ENCODE data around the gene GARS1. TPM values are rescaled to one million over a fixed set of nuclear protein-coding genes. Genes with fewer than 3 reads are reported as not detected.
A peak's percentile ranks its signal among the peaks of the same experiment; 100 is the strongest.

Gene GARS1
- total RNA-seq, 1 experiment from 2014 or later = 150 TPM

DNA sequence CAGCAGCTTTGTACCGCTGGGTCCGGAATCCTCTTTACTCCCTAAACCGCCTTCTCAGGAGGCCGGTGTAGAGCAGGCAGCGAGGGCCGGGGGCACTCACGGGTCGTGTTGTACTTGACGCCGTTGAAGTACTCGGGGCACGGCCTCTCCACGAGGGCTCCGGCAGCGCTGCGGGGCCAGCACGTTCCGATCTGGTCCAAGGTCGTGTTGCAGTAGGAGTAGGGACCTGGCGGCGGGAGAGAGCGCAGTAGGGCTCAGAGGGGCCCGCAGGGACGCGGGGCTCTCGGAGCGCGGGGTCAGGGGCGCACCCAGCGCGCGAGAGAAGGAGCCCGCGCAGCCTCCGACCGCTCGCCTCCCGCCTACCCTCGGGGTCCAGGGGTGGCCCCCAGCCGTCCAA lies 87.1 kb downstream of the GARS1 start:
- DNase-seq (ENCODE audit: low read depth) = no peak

GRCh38 chr7:30682212-30683083 lies 87.8 kb downstream of the GARS1 start, which contains the start of gene CRHR2:
Gene CRHR2 (minus strand): TSS chr7:30682456. CDS start chr7:30682280, 176 bp downstream.
- DNase-seq (ENCODE audit: low read depth) = peak; percentile 51

DNA sequence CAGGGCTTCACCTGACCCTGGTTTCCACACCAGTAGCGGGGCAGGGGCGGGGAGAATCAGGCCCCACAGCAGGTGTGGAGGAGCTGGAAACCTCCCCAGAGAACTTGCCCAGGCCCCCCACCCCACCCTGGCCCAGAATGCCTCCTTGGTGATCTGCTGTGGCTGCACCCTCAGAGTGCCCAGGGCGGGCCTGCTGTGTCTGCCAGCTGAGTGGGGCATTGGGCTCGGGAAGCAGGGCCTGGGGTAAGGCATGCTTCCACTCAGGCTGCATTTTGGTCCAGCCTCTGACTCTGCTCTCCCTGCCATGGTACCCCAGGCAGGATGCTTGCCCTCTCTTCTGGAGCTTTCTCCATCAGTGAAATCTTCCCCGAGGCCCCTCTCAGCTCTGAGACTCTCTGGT lies 88.6 kb downstream of the GARS1 start:
- DNase-seq (ENCODE audit: low read depth) = no peak

Other genes with a start within 250 kb of the GARS1 start
- 5.6 and 6.6 TPM in 2 replicates for gene NOD1, start 116.1 kb upstream of the GARS1 start, total RNA-seq (2014; rRNA removed; shearing (Covaris generic))
- gene GGCT, start 90.0 kb upstream of the GARS1 start, total RNA-seq (2014; rRNA removed; shearing (Covaris generic)) = 153 and 195 TPM in 2 replicates
- gene CRHR2, start 87.6 kb downstream of the GARS1 start, total RNA-seq (2014; rRNA removed; shearing (Covaris generic)) = not detected in 2 replicates
- 0.06 TPM in 1 of 2 replicates, not detected in the other for gene INMT, start 157.3 kb downstream of the GARS1 start, total RNA-seq (2014; rRNA removed; shearing (Covaris generic))
- gene MINDY4, start 176.5 kb downstream of the GARS1 start, total RNA-seq (2014; rRNA removed; shearing (Covaris generic)) = 10.3 and 12.1 TPM in 2 replicates

All from Daoy (cell line).